ENCODE results near the gene BRWD1.

- TF ChIP-seq SUZ12 (IDR thresholded peaks at IDR 0.05; ENCODE audit: extremely low read depth, insufficient read depth, insufficient read length): no peak
- TF ChIP-seq ZNF274 (IDR thresholded peaks at IDR 0.05; ENCODE audit: low read depth, low read length): no peak
Observed at GRCh38 chr21:39186676-39187075, 126.8 kb downstream of the BRWD1 start.

All from NT2/D1 (cell line).